ENCODE measurements around the gene OR2T12.
"Not testable (repeated sequence)": the region's sequence is repeated elsewhere in the genome, so short reads cannot be mapped to it uniquely, and the experiment has no call there.

Gene OR2T12

GRCh38 chr1:248303324-248303723, at the start of gene OR2T12:
Gene OR2T12, minus strand, starts transcription at chr1:248303424. Its CDS starts 7,846 bp downstream, at chr1:248295578.
- DNase-seq (ENCODE audit: low spot score in 2 of 2): no peak
- no peaks in the 10 kb centered on the region for H3K9me3 Mint-ChIP-seq
- H3K27ac Mint-ChIP-seq (ENCODE audit: low read depth): no peak within 1 kb of the TSS

GRCh38 chr1:248348475-248348874, 45.3 kb upstream of the OR2T12 start, which contains the start of gene OR14C36:
Gene OR14C36, plus strand, starts transcription at chr1:248348775. Its CDS starts 0 bp downstream, at chr1:248348775.
- no peak for ATAC-seq (replicated peaks; ENCODE audit: extremely low read depth, poor library complexity, severe bottlenecking)
- Mint-ChIP-seq H3K4me3 (no peak within 1 kb of the TSS), H3K4me1 (no peaks in the 10 kb centered on the region), H3K27me3 (no peaks in the 10 kb centered on the region), H3K27ac (ENCODE audit: low read depth) (no peak within 1 kb of the TSS), H3K9me3 (peaks cover 7% of the 10 kb centered on the region), H3K36me3 (ENCODE audit: insufficient read depth) (no peaks in the 10 kb centered on the region)
- DNase-seq (ENCODE audit: low spot score in 2 of 2): no peak

More at GRCh38 chr1:248303324-248303723, at the start of gene OR2T12:
- no peak for ATAC-seq (replicated peaks; ENCODE audit: extremely low read depth, poor library complexity, severe bottlenecking)
- Mint-ChIP-seq H3K36me3 (ENCODE audit: insufficient read depth) (no peaks in the 10 kb centered on the region), H3K4me3 (no peak within 1 kb of the TSS), H3K27me3 (no peaks in the 10 kb centered on the region), H3K4me1 (no peaks in the 10 kb centered on the region)

GRCh38 chr1:248343451-248343850, 40.2 kb upstream of the OR2T12 start:
- no peak overlapping the region for H3K27ac Mint-ChIP-seq (ENCODE audit: low read depth)
- ATAC-seq (replicated peaks; ENCODE audit: extremely low read depth, poor library complexity, severe bottlenecking): no peak
- no peaks in the 10 kb centered on the region for H3K27me3 Mint-ChIP-seq
- H3K36me3 Mint-ChIP-seq (ENCODE audit: insufficient read depth): no peaks in the 10 kb centered on the region
- no peak for DNase-seq (ENCODE audit: low spot score in 2 of 2)
- no peak overlapping the region for H3K4me3 Mint-ChIP-seq
- H3K9me3 Mint-ChIP-seq: no peaks in the 10 kb centered on the region
- no peaks in the 10 kb centered on the region for H3K4me1 Mint-ChIP-seq

- no peaks in the 10 kb centered on the region for H3K36me3 Mint-ChIP-seq (ENCODE audit: insufficient read depth)
- no peak within 1 kb of the TSS for H3K4me3 Mint-ChIP-seq
- ATAC-seq (replicated peaks; ENCODE audit: extremely low read depth, poor library complexity, severe bottlenecking) (no peak), DNase-seq (ENCODE audit: low spot score in 2 of 2) (no peak)
- peaks cover 35% of the 10 kb centered on the region for H3K9me3 Mint-ChIP-seq
- no peaks in the 10 kb centered on the region for H3K4me1 Mint-ChIP-seq
- H3K27me3 Mint-ChIP-seq: no peaks in the 10 kb centered on the region
- H3K27ac Mint-ChIP-seq (ENCODE audit: low read depth): no peak within 1 kb of the TSS
Observed at GRCh38 chr1:248324468-248324867, 21.2 kb upstream of the OR2T12 start, which contains the start of gene OR2M7. Gene OR2M7, minus strand, starts transcription at chr1:248324568. Its CDS starts 0 bp downstream, at chr1:248324568.

- Mint-ChIP-seq H3K4me3 (no peak overlapping the region), H3K4me1 (no peaks in the 10 kb centered on the region)
Observed at GRCh38 chr1:248316796-248317195, 13.6 kb upstream of the OR2T12 start.

GRCh38 chr1:248306740-248307139, 3.5 kb upstream of the OR2T12 start:
- H3K36me3 Mint-ChIP-seq (ENCODE audit: insufficient read depth); H3K27me3 Mint-ChIP-seq; H3K9me3 Mint-ChIP-seq; H3K27ac Mint-ChIP-seq (ENCODE audit: low read depth); H3K4me3 Mint-ChIP-seq; ATAC-seq (replicated peaks; ENCODE audit: extremely low read depth, poor library complexity, severe bottlenecking); DNase-seq (ENCODE audit: low spot score in 2 of 2); H3K4me1 Mint-ChIP-seq: not testable (repeated sequence)

More at GRCh38 chr1:248316796-248317195, 13.6 kb upstream of the OR2T12 start:
- H3K9me3 Mint-ChIP-seq: peaks cover 32% of the 10 kb centered on the region
- H3K27me3 Mint-ChIP-seq: no peaks in the 10 kb centered on the region
- DNase-seq (ENCODE audit: low spot score in 2 of 2) (no peak), ATAC-seq (replicated peaks; ENCODE audit: extremely low read depth, poor library complexity, severe bottlenecking) (no peak)
- peaks cover 4% of the 10 kb centered on the region for H3K36me3 Mint-ChIP-seq (ENCODE audit: insufficient read depth)
- H3K27ac Mint-ChIP-seq (ENCODE audit: low read depth): no peak overlapping the region

- H3K36me3 Mint-ChIP-seq (ENCODE audit: insufficient read depth): no peaks in the 10 kb centered on the region
- DNase-seq (ENCODE audit: low spot score in 2 of 2) (no peak), ATAC-seq (replicated peaks; ENCODE audit: extremely low read depth, poor library complexity, severe bottlenecking) (no peak)
- H3K4me1 Mint-ChIP-seq: no peaks in the 10 kb centered on the region
- H3K27ac Mint-ChIP-seq (ENCODE audit: low read depth): no peak overlapping the region
- H3K4me3 Mint-ChIP-seq: no peak overlapping the region
- no peaks in the 10 kb centered on the region for H3K9me3 Mint-ChIP-seq
- H3K27me3 Mint-ChIP-seq: no peaks in the 10 kb centered on the region
Observed at GRCh38 chr1:248306103-248306502, 2.9 kb upstream of the OR2T12 start.

GRCh38 chr1:248305672-248306071, 2.4 kb upstream of the OR2T12 start:
- H3K27me3 Mint-ChIP-seq; H3K9me3 Mint-ChIP-seq; H3K36me3 Mint-ChIP-seq (ENCODE audit: insufficient read depth); H3K27ac Mint-ChIP-seq (ENCODE audit: low read depth); DNase-seq (ENCODE audit: low spot score in 2 of 2); H3K4me1 Mint-ChIP-seq; H3K4me3 Mint-ChIP-seq; ATAC-seq (replicated peaks; ENCODE audit: extremely low read depth, poor library complexity, severe bottlenecking): not testable (repeated sequence)

- ATAC-seq (replicated peaks; ENCODE audit: extremely low read depth, poor library complexity, severe bottlenecking) (no peak), DNase-seq (ENCODE audit: low spot score in 2 of 2) (no peak)
- H3K27ac Mint-ChIP-seq (ENCODE audit: low read depth): no peak overlapping the region
- no peaks in the 10 kb centered on the region for H3K36me3 Mint-ChIP-seq (ENCODE audit: insufficient read depth)
- H3K27me3 Mint-ChIP-seq: no peaks in the 10 kb centered on the region
- H3K4me3 Mint-ChIP-seq: no peak overlapping the region
- H3K9me3 Mint-ChIP-seq: peaks cover 6% of the 10 kb centered on the region
- no peaks in the 10 kb centered on the region for H3K4me1 Mint-ChIP-seq
Observed at GRCh38 chr1:248288391-248288790, 14.8 kb downstream of the OR2T12 start.

- no peak within 1 kb of the TSS for H3K4me3 Mint-ChIP-seq
- H3K27me3 Mint-ChIP-seq: no peaks in the 10 kb centered on the region
- ATAC-seq (replicated peaks; ENCODE audit: extremely low read depth, poor library complexity, severe bottlenecking): no peak
- H3K36me3 Mint-ChIP-seq (ENCODE audit: insufficient read depth): no peaks in the 10 kb centered on the region
- H3K27ac Mint-ChIP-seq (ENCODE audit: low read depth): no peak within 1 kb of the TSS
- H3K9me3 Mint-ChIP-seq: peaks cover 8% of the 10 kb centered on the region
- H3K4me1 Mint-ChIP-seq: no peaks in the 10 kb centered on the region
- no peak for DNase-seq (ENCODE audit: low spot score in 2 of 2)
Observed at GRCh38 chr1:248277876-248278275, 25.3 kb downstream of the OR2T12 start, which contains the start of gene OR2T33. Gene OR2T33, minus strand, starts transcription at chr1:248277976. Its CDS starts 4,162 bp downstream, at chr1:248273814.

GRCh38 chr1:248273225-248273624, 30.0 kb downstream of the OR2T12 start:
- H3K27me3 Mint-ChIP-seq; H3K4me3 Mint-ChIP-seq; DNase-seq (ENCODE audit: low spot score in 2 of 2); H3K27ac Mint-ChIP-seq (ENCODE audit: low read depth); H3K9me3 Mint-ChIP-seq; ATAC-seq (replicated peaks; ENCODE audit: extremely low read depth, poor library complexity, severe bottlenecking); H3K36me3 Mint-ChIP-seq (ENCODE audit: insufficient read depth); H3K4me1 Mint-ChIP-seq: not testable (repeated sequence)

- H3K4me3 Mint-ChIP-seq: no peak overlapping the region
- no peaks in the 10 kb centered on the region for H3K27me3 Mint-ChIP-seq
- ATAC-seq (replicated peaks; ENCODE audit: extremely low read depth, poor library complexity, severe bottlenecking) (no peak), DNase-seq (ENCODE audit: low spot score in 2 of 2) (no peak)
- H3K36me3 Mint-ChIP-seq (ENCODE audit: insufficient read depth): peaks cover 1% of the 10 kb centered on the region
- no peaks in the 10 kb centered on the region for H3K4me1 Mint-ChIP-seq
- no peak overlapping the region for H3K27ac Mint-ChIP-seq (ENCODE audit: low read depth)
- H3K9me3 Mint-ChIP-seq: peaks cover 12% of the 10 kb centered on the region
Observed at GRCh38 chr1:248268178-248268577, 35.0 kb downstream of the OR2T12 start.

- not testable (repeated sequence) for H3K36me3 Mint-ChIP-seq (ENCODE audit: insufficient read depth); H3K27ac Mint-ChIP-seq (ENCODE audit: low read depth); H3K27me3 Mint-ChIP-seq; H3K4me1 Mint-ChIP-seq; DNase-seq (ENCODE audit: low spot score in 2 of 2); ATAC-seq (replicated peaks; ENCODE audit: extremely low read depth, poor library complexity, severe bottlenecking); H3K4me3 Mint-ChIP-seq
- H3K9me3 Mint-ChIP-seq: peaks cover 13% of the 10 kb centered on the region
Observed at GRCh38 chr1:248259309-248259708, 43.9 kb downstream of the OR2T12 start.
